Stimulated activated CD4-positive, alpha-beta T cell treated with anti-CD3 and anti-CD28 coated beads, Interleukin-4, amount 100 ng/mL, for 4 hours (primary cell): ENCODE data around the gene SPATA2.
"Not testable (repeated sequence)": the region's sequence is repeated elsewhere in the genome, so short reads cannot be mapped to it uniquely, and the experiment has no call there.

Experiments used
- DNase-seq, 2 experiments: peaks; one replicate each; pipeline ENCODE4 v3.0.0-alpha.2; 2020

The SPATA2 gene

DNA sequence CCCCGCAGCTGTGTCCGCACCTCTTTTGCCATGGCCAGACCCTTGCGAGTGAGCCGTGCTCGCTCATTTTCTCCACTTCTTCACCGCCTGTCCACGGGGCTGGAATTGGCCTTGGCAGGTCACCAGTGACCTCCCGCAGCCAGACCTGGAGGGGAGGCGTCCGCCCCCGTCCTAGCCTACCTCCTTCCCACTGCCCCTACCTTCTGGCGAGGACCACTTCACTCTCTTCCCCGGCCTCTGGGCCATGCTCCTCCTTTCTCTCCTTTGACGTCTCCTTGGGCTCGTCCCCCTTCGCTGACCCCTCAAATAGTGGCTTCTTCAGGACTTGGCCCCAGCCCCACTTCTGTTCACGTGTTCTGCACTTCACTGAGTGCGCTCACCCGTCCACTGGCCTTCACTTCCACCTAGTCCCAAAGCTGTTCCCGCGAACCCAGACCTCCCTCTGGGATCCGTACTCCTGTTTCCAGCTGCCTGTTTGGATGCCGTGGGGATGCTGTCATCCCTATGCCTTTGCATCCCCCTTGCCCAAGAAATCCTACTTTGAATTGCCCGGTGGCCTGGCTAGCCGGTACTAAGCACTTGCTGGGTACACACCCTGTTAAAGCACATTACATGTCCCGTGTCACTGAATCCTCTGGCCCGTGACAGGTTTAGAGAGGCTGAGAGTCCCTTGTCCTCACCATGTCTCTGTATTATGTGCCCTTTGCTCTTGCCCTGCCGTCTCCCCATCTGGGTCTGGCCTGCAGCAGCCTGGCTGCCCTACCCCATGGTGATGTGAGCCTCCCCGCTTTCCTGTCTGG lies 33.0 kb downstream of the SPATA2 start:
- no peak for DNase-seq

DNA sequence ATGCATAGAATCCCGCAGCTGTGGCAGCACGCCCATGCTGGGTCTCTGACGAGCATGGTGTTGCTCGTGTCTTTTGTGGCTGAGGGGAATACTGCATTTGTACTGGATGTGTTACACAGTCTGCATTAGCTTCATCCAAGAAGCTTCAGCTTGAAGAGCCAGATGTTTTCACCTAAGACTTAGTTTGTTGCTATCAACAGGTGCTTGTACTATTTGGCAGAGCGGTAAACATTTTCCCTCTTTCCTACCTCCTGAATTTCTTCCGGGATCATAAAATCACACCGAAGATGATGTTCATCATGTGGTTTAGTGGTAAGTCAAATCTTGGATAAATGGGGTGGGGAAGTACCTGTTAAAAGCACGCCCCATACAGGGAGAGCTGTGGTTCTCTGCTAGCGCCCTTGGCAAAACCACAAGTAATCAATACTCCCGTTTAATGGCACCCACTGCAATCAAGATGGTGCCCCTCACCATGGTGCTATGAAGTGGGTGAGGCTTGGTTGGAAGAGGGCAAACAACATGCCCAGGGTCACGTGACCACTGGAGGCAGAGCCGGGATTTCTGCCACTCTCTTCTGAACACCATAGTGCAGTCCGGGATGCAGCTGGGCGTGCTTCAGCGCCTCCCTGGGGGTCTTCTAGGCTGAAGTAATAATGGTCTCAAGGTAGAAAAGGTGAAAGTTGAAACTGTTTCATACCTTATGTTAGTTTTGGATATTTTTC lies 34.4 kb downstream of the SPATA2 start:
- no peak for DNase-seq

DNA sequence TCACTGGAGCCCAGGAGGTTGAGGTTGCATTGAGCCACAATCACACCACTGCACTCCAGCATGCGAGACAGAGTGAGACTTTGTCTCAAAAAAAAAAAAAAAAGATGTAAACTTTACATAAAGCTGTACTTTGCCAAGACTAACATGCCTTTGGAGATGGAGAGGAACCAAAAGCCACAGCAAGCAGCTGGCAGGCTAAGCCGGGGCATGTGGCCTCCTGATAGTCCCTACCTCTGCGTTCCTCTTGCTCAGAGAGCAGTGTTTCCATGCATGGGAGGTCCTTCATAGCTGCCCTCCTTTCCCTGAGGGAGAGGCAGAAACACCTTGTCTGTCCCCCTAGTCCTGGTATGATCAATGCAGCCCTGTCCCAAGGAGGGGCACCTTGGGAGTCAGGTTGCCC lies 35.2 kb downstream of the SPATA2 start:
- no peak for DNase-seq

DNA sequence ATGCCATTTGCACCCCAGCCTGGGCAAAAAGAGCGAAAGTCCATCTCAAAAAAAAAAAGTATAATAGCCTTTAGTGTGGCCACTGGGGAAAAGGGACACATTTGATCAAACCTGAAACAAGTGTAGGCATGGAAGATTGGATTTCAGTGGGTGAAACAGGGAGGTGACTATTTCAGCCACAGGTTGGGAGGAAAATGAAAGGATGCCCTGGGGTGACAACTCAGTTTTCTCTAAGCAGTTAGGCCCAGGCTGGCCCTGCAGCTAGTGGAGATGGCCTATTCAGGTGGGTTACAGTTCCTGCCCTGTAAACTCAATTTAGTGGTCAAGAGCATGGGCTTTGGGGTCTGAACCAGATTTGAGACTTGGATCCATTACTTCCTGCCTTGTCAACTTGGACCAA lies 36.4 kb downstream of the SPATA2 start:
- no peak for DNase-seq

DNA sequence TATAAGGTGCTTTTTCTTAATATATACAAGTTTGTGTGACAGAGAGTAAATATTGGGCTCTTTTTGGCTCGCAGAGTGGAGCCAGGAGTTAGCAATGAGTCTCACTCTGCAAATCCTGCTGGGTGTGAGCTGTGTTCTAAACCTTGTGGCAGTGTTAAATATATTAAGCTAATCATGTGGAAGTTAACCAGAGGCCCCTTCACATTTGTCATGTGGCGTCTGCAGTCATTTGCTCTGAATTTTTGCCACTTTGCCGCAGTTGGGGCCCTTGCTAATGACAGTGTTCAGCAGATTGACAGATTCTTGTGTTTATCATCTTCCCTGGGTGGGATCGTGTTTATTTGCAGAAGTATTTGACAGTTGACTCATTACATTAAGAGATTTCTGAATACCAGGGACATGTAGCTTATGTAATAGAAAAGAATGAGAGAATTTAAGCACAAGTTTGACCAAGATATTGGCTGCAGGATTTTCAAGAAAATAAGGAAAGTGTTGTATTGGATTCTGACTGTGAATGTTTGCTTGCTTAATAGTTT lies 37.9 kb downstream of the SPATA2 start:
- DNase-seq = no peak

DNA sequence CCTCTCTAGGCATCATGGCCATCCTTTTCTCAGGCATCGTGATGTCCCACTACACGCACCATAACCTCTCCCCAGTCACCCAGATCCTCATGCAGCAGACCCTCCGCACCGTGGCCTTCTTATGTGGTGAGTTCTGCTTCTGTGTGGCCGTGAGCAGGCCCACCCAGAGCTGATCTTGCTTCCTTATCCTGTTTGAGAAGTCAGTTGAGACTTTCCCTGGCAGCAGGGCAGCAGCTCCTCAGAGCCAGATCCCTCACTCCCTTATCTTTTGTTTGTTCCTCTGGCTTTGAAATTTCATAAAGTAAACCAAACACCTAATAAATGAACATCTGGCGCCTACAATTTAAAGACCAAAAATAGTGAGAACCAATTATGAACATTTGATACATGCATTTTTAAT lies 40.6 kb downstream of the SPATA2 start:
- DNase-seq = no peak

DNA sequence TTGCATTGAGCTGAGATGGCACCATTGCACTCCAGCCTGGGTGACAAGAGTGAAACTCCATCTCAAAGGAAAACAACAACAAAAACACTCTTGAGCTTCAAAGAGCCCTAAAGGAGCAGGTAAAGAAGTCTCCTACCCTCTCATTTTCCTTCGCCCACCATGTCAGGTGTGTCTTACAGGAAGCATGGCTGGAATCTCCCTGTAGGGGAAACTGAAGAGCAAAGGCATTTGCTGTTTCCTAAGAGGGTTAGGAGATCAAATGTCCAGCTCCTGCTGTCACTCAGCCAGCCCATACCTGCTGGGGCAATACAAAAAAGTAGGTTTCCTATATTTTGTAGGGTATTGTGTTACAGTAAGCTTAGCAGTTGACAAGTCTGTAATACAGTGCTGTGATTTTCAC lies 43.3 kb downstream of the SPATA2 start:
- no peak for DNase-seq

DNA sequence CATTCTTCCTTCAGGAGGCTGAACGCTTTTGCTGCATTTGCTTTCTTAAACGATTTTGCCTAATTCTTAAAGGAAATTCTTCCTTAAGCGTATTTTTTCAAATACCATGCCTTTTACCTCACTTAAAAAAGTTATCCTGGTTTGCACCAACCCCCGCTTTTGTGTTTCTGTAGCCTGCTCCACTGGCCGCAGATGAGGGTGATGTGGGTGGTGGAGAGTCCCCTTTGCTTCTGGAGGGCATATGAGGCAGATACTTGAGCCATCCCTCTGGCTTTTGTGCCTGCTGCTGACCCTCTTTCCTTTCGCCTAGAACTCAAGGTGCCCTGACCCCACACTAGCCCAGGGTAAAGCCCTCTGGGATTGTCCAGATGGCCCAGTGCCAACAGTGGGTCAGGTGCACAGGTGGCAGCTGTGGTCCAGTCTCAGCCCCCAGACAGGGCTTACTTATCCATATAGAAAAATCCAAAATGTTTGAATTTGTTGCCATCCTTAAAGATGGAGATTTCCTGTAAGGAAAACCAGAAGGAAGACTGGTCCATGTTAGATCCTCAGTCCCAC lies 43.9 kb downstream of the SPATA2 start:
- no peak for DNase-seq

DNA sequence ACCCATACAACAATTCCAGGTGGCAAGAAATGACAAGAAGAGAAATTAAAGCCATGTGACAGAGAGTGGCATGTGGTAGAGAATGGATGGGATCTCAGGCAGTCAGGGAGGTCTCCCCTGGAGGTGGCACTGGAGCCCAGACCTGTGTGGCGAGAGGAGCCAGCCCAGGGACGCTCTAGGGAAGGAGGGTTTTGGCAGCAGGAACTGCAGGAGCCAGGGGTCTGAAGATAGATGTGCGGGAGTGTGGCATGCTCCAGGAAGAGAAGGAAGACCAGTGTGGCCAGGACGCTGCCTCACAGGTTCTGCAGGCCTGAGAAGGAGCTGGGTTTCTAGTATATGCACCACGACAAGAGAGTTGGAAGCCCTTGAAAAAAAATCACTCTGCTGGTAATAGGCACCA lies 45.1 kb downstream of the SPATA2 start:
- DNase-seq = no peak

DNA sequence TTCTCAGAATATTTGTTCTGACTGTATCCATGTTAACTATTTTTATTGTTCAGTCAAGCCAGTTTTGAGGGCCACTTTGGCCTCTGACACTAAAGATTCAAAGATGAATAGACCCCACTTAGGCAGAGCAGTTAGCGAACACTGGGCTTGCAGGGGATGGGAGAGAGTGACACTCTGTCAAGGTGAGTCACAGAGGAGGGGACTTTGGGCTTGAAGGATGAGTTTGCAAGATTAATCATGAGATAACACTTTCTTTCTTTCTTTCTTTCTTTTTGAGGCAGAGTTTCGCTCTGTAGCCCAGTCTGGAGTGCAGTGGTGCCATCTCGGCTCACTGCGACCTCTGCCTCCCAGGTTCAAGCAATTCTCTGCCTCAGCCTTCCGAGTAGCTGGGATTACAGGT lies 46.4 kb downstream of the SPATA2 start:
- no peak for DNase-seq

DNA sequence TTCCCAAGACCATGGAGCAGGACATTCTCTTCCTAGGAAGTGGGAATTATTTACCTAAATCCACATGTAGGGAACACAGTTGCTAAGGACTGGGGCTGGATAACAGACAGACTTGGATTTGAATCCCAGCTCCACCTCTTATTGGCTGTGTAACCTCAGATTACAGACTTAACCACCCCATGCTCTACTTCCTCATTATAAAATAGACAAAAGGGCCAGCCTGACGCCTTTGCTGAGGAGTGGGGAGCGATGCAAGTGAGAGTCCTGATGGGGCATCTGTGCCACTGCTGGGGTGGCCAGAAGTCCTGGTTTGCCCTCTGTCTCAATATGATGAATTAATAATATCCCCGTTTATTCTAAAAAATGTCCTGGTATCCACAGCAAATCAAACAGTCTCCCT lies 46.8 kb downstream of the SPATA2 start:
- DNase-seq = no peak

DNA sequence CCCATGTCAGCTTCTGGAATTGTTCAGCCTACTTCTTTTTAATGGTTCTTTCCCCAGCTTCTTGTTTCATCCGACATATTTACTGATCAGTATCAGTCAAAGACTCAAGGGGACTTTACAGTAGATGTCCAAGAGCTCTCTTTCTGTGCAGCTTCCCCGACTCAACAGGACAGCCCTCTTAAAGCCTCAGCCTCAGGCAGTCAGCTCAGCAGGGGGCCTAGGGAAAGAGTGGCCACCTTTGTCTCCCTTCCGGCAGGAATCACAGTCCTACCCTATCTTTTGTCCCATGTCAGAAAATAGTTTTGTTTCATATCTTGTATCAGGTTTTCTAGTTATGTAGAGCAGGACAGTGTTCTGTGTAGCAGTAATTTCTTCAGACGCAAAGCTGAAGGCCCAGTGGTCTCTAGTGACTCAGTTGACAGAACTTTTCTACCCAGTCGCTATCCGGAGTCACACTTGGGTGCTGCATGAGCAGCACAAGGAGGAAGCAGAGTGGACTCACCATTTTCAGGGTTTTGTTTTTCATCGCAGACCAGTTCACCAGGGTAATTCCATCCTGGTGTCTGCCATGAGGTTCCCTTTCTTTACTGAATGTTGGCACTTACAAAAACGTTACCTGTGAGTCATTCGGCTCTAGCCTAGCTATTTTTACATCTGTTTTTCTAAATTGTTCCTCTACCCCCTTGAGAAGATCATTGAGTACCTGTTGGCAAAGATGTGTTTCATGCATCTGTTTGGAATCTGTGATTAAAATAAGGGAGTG lies 47.7 kb downstream of the SPATA2 start:
- DNase-seq = no peak

DNA sequence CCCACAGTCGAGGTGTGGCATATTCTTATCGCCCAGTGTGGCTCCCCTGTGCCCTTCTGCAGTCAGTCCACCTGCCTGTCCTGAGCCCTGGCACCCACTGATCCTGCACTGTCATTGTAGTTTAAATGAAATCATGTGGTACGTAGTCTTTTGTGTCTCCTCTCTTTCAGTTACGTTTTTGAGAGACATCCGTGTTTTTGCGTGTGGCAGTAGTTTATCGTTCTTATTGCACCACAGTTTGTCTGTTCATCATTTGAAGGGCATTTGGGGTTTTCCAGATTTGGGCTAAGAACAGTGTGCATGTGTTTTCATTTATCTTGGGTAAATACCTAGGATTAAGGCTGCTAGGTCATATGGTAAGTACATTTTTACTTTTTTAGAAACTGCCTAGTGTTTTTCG lies 49.3 kb downstream of the SPATA2 start:
- DNase-seq = no peak

DNA sequence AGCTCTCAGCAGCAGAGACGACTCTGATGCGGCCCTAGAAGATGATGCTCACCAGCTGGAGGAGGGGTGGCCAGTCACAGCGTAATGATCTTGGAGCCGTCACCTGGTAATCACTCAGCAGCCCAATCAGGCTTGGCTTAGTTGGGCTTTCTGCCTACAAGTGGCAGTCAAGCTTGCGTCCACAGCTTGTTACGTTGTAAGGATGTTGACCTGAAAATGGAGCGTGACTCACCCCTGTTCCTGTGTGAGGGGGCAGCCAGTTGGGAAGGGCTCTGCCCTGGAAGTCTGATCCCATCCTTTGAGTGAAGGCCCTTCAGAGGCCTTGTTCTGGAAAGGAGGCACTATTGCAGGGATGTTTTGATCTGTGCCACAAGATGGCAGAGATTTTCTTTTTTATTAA lies 49.8 kb downstream of the SPATA2 start:
- no peak for DNase-seq

DNA sequence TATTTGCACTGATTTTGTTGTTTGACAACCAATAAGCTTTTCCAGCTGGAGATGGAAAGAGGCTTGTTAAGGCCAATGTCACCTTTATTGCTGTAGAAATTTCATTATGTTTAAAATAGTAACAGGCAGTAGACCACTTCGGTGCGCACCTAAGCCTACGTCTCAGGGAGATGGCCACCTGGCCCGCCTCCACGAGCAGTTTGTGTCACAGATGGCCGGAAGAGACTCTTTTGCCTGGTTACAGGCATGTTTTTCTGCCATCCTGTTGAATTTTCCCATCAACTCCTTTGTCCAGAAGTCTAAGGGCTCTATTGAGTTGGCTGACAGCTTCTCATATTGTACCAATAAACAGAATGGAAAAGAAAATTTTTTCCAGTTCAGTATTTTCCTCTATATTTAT lies 51.7 kb downstream of the SPATA2 start:
- DNase-seq = no peak

DNA sequence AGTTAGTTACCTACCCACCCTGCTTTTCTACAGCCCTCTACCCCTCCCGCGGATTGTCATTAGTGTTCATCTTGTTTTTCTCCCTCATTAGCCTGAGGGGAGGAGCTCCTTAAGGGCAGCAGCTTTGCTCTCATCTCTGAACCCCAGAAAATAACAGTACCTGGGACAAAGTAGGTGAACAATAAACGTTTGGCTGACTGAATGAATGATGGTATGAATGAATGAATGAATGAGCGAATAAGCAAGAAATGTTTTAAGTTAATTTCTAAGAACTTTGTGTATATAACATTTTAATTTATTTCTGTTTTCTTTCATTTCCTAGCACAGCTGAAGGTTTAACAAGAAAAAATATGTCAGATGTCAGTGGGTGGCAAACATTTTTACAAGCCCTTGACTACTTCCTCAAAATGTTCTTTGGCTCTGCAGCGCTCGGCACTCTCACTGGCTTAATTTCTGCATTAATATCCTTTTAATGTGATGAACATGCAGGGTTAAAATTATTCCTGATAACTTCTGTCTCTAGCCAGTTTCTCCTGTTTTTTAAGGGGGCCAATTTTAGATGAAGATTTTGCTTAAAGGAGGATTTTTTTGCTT lies 52.6 kb downstream of the SPATA2 start:
- no peak for DNase-seq

DNA sequence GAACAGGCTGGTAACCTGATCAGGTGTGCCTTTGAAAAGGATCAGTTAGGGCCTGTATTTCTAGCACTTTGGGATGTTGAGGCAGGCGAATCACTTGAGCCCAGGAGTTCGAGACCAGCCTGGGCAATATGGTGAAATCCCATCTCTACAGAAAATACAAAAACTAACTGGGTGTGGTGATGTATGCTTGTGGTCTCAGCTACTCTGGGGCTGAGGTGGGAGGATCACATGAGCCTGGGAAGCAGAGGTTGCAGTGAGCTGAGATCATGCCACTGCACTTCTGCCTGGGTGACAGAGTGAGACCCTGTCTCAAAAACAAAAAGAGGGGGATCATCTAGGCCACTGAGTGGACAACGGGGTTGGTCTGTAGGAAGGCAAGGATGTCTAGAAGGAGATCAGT lies 54.1 kb downstream of the SPATA2 start:
- DNase-seq = not testable (repeated sequence)

DNA sequence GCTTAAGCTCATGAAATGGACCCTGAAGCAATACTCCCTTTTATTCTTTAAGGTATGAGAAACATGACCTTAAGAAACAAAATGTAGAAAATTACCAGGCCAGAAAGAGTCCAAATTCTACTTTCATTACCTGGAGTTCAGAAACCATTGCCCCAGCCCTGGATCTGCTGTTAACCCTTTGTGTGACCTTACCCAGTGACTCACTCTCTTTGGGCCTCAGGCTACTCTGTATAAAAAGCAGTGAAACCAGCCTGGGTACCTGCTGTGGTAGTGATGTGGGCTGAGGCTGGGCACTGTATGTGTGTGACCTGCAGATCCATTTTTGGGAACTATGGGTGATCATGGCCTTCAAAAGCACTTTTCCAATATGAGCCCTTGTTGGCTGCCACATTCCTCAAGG lies 55.5 kb downstream of the SPATA2 start:
- no peak for DNase-seq

DNA sequence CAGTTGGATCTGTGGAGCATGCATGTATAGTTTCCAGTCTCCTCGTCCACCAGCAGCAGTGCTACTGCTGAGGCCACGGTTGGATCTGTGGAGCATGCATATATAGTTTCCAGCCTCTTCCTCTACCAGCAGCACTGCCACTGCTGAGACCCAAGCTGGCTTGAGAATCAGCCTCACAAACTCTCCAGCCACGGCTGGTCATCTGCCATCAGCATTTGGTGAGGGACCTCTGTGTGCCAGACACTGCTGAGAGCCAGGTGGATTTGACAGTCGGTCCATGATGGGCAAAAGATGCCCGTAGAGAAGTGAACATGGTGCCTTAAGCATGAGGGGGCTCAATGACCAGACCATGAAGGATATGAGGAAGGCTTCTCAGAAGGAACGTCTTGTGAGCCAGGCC lies 56.3 kb downstream of the SPATA2 start:
- no peak for DNase-seq

DNA sequence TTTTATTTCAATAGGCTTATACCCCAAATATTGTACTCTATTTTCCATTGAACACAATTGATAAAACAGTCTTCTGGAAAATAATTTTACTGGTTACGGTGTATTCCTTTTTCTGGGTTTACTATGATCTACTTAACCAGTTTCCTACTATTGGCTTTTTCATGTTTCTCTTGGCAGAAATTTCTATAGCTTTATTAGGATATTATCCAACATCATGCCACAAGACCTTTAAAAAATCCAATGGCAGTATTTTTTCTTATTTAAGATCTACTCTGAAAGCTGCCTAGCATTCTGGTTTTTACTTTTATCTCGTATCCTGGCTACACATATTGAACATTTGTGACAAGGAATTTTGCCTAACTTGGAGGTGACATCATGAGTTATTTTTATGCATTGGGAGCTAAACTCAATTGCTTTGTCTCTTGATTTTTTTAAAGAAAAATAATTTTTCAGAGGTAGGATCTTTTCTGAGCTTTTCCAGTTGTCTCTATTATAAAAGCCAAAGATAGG lies 57.2 kb downstream of the SPATA2 start:
- no peak for DNase-seq

DNA sequence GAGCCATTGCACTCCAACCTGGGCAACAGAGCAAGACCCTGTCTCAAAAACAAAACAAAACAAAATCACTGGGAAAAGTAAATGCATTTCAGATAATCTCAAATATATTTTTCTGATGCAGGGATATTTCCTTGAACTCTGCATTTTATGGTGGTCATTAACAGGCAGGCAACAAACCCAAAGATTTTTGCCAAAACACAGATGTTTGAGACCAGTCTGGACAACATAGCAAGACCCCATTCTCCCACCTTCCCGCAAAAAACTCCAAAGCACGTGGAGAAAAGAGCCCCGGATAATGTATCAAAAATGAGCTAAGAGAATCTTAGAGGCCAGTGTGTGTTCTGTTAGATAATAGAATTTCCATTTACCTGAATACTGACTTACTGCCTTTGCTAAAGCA lies 58.4 kb downstream of the SPATA2 start:
- no peak for DNase-seq

DNA sequence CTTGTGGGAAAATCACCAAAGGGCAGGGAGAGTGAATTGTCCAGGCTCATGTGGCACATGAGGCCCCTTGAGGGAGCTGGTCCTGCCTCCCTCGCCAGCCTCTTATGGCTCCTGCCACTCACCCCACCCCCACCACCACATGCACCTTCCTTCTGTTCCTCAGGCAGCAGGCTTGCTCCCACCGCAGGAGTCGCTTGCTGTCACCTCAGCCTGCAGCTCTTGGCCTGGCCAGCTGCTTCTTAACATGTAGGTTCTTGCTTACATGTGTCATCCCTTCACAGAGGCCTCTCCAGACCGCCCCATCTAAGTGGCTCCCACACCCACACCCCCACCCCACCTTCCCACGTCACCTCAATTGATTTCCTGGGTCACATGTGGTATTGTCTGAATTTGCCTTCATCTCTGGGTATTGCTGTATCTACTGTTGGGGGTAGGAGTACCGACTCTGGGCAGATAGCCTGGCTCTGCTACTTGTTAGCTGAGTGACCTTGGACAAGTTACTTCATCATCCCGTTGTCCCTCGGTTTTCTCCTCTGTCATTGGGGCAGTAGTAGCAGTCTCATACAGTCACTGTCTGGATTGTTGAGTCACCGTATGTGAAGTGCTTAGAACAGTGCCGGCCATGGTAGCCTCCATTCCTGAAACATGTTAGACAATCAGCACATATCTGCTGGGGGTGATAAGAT lies 61.0 kb downstream of the SPATA2 start:
- no peak for DNase-seq
